ENCODE results near the gene INS. TPM values are rescaled to one million over a fixed set of nuclear protein-coding genes. Genes with fewer than 3 reads are reported as not detected.

Gene INS
- polyA plus RNA-seq, 1 experiment, result not detected

GRCh38 chr11:2202071-2202899 lies 41.3 kb upstream of the INS start:
- H3K4me3 ChIP-seq (ENCODE audit: low read depth, low read length), result no peak overlapping the region
- DNase-seq (ENCODE audit: low read depth, low spot score), result no peak
- peaks cover 2% of the 10 kb centered on the region; the same call in 1 of the 2 replicates for H3K9me3 ChIP-seq (ENCODE audit: control insufficient read depth, insufficient read depth, low read length)
- H3K27me3 ChIP-seq (ENCODE audit: control insufficient read depth, insufficient read depth, low read length), result peaks cover 12% of the 10 kb centered on the region
- CTCF ChIA-PET, result no interaction called here
- POLR2A ChIA-PET, result no interaction called here
- TF ChIP-seq CTCF (IDR thresholded peaks at IDR 0.05; ENCODE audit: low read depth, low read length), result no peak
- no peak overlapping the region for H3K27ac ChIP-seq (ENCODE audit: low read depth, low read length)

DNA sequence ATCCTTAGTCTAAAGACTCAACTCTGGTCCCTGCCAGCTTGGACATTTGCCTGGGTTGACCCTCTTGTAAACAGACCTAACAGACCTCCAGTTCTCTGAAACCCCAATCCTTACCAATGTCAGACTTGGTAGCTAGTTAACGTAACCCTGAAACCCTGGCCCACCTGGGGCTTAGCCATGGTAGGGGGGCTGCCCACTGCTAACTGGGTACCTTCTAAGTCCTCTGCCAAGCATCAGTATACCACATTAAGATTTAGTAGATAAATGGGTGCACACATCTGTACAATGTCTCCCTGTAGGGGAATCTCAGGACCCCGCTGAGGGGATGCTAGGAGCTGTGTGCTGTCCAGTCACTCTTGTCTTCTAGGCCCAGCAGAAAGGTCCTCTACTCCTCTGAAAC lies 40.5 kb upstream of the INS start:
- TF ChIP-seq CTCF (IDR thresholded peaks at IDR 0.05; ENCODE audit: low read depth, low read length), result no peak
- Histone ChIP-seq H3K9me3 (ENCODE audit: control insufficient read depth, insufficient read depth, low read length) (no peaks in the 10 kb centered on the region; the same call in 1 of the 2 replicates), H3K4me3 (ENCODE audit: low read depth, low read length) (no peak overlapping the region), H3K27ac (ENCODE audit: low read depth, low read length) (no peak overlapping the region), H3K27me3 (ENCODE audit: control insufficient read depth, insufficient read depth, low read length) (peaks cover 11% of the 10 kb centered on the region)
- ChIA-PET CTCF (no interaction called here), POLR2A (no interaction called here)
- no peak for DNase-seq (ENCODE audit: low read depth, low spot score)

GRCh38 chr11:2200957-2201519 lies 40.0 kb upstream of the INS start:
- TF ChIP-seq CTCF (IDR thresholded peaks at IDR 0.05; ENCODE audit: low read depth, low read length), result no peak
- CTCF ChIA-PET, result no interaction called here
- no peak overlapping the region for H3K4me3 ChIP-seq (ENCODE audit: low read depth, low read length)
- peaks cover 8% of the 10 kb centered on the region for H3K27me3 ChIP-seq (ENCODE audit: control insufficient read depth, insufficient read depth, low read length)
- H3K9me3 ChIP-seq (ENCODE audit: control insufficient read depth, insufficient read depth, low read length), result no peaks in the 10 kb centered on the region; the same call in 1 of the 2 replicates
- POLR2A ChIA-PET, result no interaction called here
- no peak overlapping the region for H3K27ac ChIP-seq (ENCODE audit: low read depth, low read length)
- no peak for DNase-seq (ENCODE audit: low read depth, low spot score)

DNA sequence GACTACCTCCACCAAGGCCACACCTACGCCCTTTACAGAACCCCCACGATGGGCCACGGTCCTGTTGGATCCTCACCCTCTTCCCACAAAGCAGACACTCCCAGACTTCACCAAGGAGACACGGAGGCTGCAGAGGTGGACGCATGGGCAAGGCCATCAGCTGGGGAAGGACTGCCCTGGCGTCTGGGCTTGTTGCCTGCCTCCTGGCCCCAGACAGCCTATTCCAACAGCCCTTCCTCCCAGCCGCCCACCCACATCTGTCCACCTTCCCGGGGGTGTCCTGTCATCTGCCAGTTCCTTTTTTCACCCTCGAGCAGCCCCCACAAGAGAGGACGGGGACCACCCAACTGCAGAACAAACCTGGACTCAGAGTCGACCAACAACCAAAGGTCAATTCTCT lies 39.5 kb upstream of the INS start:
- H3K4me3 ChIP-seq (ENCODE audit: low read depth, low read length), result no peak overlapping the region
- no peak for DNase-seq (ENCODE audit: low read depth, low spot score)
- H3K27ac ChIP-seq (ENCODE audit: low read depth, low read length), result no peak overlapping the region
- ChIA-PET POLR2A (no interaction called here), CTCF (no interaction called here)
- peaks cover 10% of the 10 kb centered on the region for H3K27me3 ChIP-seq (ENCODE audit: control insufficient read depth, insufficient read depth, low read length)
- no peaks in the 10 kb centered on the region; the same call in 1 of the 2 replicates for H3K9me3 ChIP-seq (ENCODE audit: control insufficient read depth, insufficient read depth, low read length)
- TF ChIP-seq CTCF (IDR thresholded peaks at IDR 0.05; ENCODE audit: low read depth, low read length), result no peak

All from AG04450 (cell line).